PC-9 (cell line): Measurements from ENCODE around the gene CENPA.

Experiments used
- EZH2 ChIP-seq: fragments of 200-600 bp; sonication (generic); IDR thresholded peaks from 2 replicates; pipeline ENCODE4 v1.8.0; 2017; ENCODE audit warnings: antibody characterized with exemption, low read depth
- TF ChIP-seq, protein P1 (sequence below): fragments of 200-600 bp; sonication (generic); conservative IDR thresholded peaks from 2 replicates; pipeline ENCODE4 v1.6.1; 2017; ENCODE audit warnings: mixed run types, antibody characterized with exemption, mild to moderate bottlenecking, moderate library complexity

DNA sequence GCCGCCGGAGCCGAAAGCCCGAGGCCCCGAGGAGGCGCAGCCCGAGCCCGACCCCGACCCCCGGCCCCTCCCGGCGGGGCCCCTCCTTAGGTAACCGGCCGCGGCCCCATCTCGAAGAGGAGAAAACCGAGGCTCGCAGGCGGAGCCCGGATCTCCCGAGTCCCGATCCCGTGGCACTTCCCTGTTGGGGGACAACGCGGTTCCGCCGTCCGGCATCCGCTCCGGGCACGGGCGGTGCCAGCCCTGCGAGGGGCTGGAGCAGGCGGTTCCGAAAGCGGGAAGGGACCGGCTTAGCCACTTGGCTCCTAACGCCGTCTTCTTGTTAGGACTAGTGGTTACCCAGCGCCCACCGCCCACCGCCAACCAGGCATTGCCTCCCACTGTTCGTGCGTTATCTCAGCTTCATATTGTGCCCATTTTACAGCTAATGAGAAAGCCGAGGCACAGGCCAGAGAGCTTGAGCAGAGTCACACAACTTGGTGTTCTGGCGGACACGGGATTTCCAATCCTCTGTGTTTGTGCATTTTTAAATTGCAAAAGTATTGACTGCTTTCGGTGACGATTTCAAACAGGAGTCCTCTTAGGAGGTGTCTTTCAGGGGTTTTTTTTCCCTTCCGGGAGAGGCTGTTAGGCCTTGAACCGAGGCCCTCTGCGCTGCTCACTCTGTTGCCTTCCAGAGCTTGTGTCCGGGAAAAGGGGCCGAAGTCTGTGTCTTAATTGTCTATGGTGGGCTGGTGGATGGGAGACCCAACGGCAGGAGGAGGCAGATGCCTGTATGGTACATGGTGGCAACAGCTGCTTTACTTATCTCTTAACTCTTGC lies 562 bp downstream of the CENPA start:
- TF ChIP-seq, protein P1, sequence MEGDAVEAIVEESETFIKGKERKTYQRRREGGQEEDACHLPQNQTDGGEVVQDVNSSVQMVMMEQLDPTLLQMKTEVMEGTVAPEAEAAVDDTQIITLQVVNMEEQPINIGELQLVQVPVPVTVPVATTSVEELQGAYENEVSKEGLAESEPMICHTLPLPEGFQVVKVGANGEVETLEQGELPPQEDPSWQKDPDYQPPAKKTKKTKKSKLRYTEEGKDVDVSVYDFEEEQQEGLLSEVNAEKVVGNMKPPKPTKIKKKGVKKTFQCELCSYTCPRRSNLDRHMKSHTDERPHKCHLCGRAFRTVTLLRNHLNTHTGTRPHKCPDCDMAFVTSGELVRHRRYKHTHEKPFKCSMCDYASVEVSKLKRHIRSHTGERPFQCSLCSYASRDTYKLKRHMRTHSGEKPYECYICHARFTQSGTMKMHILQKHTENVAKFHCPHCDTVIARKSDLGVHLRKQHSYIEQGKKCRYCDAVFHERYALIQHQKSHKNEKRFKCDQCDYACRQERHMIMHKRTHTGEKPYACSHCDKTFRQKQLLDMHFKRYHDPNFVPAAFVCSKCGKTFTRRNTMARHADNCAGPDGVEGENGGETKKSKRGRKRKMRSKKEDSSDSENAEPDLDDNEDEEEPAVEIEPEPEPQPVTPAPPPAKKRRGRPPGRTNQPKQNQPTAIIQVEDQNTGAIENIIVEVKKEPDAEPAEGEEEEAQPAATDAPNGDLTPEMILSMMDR = no peak
- TF ChIP-seq EZH2 = no peak
